Prostate gland (tissue), 2 donors: ENCODE measurements around the gene TASP1.

Experiments
- CTCF ChIP-seq, 4 experiments: fragments of 200-600 bp in 2 of 4; fragments of 450-650 bp in 2 of 4; sonication (generic) in 2 of 4; IDR thresholded peaks; 1 replicate in 3 of 4; 2 replicates in 1 of 4; pipeline ENCODE4 v1.5.1; 2016 to 2019; ENCODE audit warnings: antibody characterized with exemption in 4 of 4, mild to moderate bottlenecking in 2 of 4, moderate library complexity in 2 of 4
- POLR2A ChIP-seq: fragments of 450-650 bp; IDR thresholded peaks from one replicate; pipeline ENCODE4 v1.6.1; 2016; ENCODE audit warnings: antibody characterized with exemption, mild to moderate bottlenecking
- POLR2AphosphoS5 ChIP-seq: sonication (generic); formaldehyde crosslinking; IDR thresholded peaks from one replicate; pipeline ENCODE4 v1.6.1; 2017; ENCODE audit warnings: antibody characterized with exemption

DNA sequence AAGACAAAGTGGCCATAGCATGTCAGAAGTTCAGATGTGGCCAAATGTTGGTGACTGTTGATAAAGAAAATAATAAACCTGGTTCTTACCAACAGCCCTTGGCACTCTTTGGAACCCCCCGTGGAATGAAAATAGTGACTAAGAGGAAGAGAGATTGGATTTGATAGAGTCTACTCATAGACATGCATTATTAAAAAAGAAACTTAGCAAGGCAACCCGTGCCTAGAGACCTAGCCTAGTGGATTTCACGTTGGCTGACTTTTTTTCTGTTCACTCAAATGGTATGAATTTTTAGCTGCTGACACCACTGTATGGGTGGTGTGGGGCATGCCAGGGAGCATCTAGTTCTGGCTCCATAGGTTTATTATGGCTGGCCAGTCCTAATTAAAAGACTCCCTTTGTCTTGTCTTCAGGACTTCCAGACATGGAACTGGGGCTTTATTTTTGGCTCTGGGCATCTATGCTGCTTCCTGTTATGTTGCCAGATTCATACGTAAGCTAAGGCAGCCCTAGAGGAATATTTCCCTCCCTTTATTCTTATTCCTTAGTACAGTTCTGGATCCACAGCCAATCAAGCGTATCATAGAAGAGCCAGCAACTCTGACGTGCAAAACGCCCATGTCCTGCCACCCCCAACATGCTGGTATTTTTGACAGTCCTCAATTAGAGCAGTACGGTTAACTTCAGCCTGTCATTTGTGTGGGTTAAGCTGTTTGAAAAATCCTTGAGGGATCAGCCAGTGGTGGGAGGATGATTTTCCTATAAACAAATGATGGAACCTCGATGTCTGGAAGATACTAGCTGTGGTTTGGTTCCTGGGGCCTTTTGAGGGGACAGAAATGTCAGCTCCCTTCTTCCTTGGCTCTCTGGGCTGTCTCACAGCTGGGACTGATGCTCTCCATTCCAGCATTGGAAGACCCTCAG, 290.2 kb downstream of the TASP1 start:
- TF ChIP-seq CTCF (IDR thresholded peaks at IDR 0.05): no peak
- no peak for TF ChIP-seq POLR2A
- TF ChIP-seq POLR2AphosphoS5: no peak
